GM18861 (cell line): ENCODE results near the gene INSYN1.
"Not testable (repeated sequence)": the region's sequence is repeated elsewhere in the genome, so short reads cannot be mapped to it uniquely, and the experiment has no call there.

Experiments used
- ATAC-seq: cut with Tn5 transposase; IDR thresholded peaks from one replicate; pipeline ENCODE4 v1.9.1; 2021; ENCODE audit not compliant: unreplicated experiment

Gene INSYN1

DNA sequence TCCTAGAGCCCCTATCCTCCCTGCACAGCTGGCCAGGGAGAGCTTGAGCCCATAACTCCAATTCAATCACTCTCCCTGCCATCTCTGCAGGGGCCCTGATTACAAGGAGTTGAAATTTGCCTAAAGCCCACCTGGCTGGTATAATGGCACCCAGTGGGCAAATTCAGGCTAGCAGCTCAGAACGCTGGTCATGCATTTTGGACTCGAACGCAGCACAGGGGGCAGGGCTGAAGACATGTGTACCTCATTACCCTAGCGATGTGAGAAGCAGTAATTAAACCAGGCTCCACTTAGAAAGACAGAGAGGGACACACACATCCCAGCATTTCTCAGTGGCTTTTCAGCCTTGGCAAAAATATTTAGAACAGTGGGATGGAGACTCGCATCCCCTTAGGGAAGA lies 3.2 kb downstream of the INSYN1 start:
- no peak for ATAC-seq

DNA sequence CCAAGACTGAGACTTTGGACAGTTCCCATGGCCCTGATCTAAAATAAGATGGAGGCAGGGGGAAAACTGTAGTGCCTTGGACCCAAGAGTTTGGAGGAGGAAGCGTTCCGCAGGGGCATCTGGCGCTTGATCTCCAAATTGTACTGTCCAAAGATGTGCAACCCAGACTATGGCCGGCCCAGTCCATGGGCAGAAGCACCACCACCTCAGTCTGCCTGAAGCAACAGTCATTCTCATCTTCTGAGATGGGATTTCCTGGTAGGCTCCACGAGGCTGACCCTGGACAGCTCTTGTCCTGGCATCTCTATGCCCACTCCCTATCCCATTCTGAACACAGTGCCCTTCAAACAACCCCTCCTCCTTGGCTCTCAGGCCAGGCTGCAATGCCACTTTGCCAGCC lies 3.6 kb downstream of the INSYN1 start:
- no peak for ATAC-seq

DNA sequence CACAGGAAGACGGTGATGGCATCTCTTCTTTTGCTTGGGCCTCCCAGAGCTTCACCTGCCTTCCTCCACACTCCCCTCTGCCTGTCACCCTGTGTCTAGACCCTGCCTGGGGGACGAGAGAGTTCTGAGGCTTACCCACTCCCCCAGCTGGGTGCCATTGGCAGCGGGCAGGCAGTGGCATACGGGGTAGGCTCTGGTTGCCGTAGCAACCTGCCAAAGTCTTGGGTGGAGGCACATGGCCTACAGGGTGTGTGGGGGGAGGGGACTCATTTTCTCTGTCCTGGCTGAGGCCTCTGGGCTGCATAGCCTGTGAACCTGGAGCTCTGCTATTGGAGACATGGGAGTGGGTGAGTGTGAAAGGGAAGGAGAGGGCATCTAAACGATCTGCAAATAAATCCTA lies 4.4 kb downstream of the INSYN1 start:
- ATAC-seq: no peak

DNA sequence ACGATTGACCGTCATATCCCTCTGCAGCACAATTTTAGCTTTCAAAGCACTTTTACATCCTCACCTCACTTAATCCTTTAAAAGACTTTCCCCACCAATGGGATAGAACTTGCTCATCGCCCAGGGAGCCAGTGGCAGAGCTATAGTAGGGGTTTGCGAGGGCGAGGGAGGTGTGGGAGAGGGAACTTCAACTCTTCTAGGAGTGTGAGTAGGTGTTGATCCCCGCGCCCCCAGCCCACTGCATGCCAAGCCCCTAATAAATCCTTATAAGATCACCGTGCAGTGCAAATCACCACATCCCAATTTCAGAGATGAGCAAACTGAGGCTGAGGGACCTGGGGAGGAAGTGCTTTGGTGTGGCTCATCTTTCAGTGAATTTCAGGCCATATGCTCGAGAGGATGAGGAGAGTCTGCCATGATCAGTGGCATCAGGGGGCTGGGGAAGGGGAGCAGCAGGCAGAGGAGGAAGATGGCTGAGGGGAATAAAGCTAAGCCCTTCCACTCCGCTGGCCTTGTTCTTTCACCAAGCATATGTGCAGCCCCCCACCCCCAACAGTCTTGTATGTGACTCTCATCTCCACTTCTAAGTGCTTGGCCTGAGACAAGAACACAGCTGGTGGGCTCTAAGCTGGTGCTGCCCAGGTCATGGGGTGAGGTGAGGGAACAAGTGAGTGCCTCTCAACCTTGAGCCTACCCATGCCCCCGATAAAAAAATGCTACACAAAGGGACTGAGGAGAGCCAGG lies 5.1 kb downstream of the INSYN1 start:
- ATAC-seq: no peak

DNA sequence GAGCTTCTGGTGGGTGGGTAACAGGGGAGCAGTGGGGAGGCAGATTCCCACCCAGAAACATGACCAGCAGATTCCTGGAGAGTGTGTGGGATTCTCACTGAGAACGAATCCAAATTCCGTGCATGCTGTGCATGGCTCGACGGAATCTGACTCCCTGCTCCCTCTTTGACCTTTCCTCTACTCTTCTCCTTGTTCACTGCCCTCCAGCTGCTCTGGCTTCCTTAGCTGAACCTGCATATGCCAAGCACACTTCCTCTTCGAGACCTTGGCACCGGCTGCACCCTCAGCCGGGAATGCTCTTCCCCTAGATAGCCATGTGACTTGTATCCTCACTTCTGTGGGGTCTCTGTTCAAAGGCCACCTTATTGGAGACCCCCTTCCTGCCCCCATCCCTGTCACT lies 6.3 kb downstream of the INSYN1 start:
- ATAC-seq: no peak

DNA sequence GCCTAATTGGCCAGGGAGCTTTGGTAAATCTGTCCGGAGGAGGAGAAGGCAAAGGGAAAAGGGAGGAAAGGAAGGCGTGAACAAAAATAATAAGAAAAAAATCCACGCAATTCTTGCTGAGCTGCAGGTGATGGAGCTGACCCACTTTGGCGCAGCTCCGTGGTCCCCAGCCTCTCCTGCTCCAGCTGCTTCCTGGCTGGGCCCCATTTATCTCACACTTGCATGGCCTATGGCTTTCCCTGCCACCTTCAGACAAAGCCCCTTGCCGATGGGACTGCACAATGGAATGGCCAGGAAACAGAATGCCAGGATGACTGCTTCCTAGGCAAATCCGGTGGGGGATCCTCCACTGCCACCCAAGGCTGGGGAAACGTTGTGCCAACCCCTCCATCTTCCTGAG lies 6.9 kb downstream of the INSYN1 start:
- no peak for ATAC-seq

DNA sequence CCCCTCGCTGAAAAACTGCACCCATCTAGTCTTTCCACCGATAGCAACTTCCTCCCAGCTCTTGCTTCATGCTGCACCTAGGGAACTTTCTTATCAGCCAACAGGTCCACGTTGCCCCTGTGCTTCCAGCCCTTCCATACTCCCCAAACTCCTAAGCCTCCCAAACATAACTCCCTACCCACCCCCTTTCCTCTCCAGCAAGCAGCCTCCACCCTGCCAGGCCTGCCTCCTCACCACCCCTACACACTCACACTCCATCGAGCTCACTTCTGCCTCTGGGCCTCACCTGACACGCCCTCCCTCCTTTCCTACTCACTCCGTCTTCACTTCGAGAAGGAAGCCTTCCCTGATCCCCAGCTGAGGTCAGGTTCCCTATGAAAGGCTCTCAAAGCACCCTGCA lies 8.1 kb downstream of the INSYN1 start:
- ATAC-seq: no peak

DNA sequence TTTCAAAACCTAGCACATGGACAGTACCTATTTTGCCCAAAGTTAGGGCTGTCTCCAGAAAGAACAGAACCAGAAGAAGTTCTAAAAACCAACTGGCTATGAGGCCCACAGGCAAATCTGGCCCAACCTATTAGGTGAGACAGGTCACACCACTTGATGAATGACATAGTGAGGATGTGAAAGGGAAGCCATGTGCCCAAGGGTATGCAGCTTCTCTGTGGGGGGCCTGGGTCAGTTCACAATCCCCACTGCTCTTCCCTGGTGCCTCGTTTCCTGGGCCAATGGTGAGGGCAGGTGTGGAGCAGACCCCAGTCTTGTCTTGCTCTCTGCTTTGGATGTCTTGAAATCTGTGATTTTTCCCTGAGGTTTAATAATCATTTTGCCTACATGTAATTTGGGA lies 8.9 kb downstream of the INSYN1 start:
- ATAC-seq: no peak

DNA sequence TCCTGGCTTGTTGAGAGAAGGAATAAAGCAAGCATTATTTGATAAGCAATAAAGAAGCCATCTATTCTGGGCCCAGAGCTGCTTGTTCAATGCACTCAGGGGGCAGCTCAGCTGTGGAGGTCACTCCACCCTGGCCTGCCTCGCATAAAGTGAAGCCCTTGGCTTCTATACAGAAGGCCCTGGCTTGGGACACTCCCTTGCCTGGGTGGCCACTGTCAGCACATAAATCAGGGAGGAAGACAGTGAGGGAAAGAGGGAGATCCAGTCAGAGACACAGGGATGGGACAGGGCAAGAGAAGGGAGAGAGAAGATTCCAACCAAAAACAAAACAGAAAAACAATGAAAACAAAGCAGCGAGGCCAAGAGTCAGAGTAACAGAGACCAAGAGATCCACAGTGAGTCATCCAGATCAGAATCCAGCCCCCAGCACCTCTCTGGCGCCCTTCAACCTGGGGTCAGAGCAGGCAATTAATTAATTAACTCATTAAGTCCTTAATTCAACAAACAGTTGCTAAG lies 11.8 kb downstream of the INSYN1 start:
- no peak for ATAC-seq

DNA sequence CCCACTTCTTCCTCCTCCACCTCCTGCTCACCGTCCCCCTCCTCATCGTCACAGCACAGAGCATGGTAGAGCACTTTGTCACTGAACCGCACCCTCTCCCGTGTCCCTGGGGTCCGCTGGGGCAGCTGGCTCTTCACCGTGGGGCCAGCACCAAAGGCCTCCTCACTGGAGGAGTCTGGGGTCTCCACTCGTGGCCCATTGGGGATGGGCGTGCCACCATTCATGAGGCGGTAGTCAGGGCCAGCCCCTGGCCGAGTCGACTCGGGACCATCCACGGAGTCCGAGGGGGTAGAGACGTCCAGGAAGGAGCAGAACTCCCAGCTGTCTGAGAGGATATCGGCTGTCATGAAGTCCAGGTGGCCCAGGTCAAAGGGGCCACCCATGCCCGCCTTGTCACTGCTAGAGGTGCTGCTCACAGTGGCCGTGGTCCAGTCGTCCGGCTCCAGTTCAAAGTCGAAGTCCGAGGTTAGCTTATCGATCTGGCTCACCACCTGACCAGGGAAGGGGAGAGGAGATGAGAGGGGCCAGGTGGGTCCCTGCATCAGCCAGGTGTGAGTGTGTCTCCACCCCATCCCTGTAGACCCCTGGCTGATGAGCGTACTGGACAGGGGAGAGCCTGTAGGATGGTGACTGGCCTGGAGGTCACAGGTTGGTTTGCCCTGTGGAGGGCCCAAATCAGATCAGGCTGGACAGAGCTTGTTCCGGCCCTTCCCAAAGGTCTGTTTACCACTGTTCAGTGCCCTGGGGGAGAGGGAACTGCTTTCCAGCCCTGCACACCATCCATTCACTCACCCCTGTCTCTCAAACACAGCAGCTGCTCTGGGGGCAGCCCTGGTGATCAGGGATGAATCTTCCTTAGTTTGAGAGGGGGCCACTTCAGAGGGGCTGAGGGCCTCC lies 12.8 kb downstream of the INSYN1 start:
- ATAC-seq: no peak

DNA sequence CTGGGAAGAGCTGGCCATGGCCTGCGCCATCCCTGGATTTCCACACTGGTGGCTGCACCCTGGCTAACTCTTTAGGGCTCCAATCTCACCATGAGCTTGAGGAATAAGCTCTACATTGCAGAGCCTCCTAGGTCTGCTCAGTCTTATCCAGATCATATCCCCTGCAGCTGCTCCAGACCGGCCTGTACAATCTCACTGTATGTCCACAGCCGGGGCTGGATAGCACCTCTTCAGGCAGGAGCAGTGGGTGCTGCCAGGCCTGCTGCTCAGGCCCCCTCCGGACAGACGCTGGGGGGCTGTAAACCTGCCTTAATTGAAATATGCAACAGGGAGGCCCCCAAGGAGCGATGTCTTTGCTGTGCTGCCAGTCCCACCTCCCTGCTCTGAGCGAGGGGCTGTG lies 15.6 kb downstream of the INSYN1 start:
- no peak for ATAC-seq

DNA sequence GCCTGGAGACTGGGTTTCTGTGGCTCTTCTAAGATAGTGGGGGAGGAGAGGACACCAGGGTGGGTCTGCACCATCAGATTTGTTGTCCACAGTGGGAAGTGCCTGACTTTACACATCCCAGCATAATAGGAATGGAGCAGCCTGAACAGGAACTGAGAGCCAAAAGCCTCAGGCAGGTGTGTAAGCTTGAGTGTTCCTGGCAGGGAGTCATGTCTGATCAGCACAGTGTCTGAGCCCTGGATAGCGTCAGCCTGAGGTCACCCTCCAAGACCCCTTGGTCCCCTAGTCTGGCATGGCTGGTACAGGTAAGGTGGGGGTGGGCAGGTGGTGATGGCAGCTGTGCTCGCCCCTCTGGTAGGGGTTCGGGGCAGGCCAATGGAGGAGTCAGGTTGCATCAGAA lies 20.2 kb downstream of the INSYN1 start:
- no peak for ATAC-seq

DNA sequence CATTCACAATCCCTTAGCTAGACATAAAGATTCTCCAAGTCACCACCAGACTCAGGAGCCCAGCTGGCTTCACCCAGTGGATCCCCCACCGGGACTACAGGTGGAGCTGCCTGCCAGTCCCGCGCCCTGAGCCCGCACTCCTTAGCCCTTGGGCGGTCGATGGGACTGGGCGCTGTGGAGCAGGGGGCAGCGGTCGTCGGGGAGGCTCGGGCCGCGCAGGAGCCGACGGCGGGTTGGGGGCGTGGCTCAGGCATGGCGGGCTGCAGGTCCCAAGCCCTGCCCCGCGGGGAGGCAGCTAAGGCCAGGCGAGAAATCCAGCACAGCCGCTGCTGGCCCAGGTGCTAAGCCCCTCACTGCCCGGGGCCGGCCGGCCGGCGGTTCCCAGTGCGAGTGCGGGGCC lies 21.1 kb downstream of the INSYN1 start:
- ATAC-seq: not testable (repeated sequence)

DNA sequence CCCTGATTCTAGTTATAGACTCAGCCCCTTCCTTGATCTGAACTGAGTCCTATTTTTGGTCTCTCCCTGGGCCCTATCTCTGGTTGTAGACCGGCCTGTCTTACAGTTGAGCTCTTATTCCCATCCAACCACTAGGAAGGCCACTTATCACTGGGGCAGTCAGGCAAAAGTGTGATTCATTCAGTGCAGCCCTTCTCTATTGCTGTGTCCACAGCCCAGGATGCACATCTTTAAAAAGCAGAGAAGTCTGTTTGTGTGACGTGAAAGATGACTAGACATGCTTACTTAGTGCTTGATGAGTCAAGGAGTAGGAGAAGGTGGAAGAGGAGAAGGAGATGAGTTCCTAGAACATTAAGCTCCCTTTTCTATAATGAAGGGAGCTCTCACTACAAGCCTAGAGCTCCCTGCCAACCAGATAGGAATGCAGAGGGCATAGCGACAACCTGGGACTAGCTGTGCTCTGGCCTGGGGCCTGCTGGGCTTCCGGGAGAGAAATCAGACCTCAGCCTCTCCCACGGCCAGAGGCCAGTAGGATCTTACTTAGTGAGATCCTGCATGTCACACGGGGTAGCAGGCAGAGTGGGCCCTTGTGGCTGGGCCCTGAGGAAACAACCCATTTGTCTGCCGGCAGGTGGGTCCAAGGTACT lies 25.7 kb downstream of the INSYN1 start:
- ATAC-seq: no peak

DNA sequence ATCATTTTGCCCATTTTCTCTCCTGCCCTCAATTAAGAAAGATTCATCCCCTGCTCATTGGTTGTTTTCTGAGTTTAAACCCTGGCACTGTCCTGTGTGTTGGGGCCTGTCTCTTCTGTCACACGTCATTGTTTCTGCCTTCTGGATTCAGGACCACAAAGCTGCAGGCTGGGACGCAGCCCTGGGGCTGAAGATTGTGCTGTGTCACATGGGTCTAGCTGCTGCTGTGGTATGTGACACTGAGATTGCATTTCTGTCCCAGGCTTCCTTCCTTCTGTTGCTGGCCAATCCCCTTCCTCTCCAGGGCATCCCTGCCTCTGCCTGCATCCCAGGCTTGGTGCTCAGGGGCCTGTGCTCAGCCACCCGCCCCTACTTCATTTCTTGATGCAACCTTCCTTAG lies 28.9 kb downstream of the INSYN1 start:
- no peak for ATAC-seq

DNA sequence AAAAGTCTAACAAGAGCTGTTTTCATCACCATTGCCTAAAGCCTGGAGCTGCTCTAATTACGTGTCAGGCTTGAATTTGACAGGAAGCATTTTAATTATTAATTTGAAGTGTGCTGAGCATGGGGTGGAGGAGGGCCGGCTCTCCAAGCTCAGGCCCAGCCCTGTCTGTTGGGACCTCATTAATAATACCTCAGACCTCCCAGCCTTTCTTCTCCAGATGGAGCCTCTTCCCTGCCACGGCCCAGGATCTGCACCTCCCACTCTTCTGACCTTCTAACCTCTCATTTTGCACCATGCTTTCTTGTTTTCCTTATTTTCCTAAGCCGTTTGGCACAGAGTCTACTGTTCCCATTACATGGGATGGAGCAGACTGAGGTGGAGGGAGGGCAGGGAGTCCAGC lies 30.0 kb downstream of the INSYN1 start:
- ATAC-seq: no peak

DNA sequence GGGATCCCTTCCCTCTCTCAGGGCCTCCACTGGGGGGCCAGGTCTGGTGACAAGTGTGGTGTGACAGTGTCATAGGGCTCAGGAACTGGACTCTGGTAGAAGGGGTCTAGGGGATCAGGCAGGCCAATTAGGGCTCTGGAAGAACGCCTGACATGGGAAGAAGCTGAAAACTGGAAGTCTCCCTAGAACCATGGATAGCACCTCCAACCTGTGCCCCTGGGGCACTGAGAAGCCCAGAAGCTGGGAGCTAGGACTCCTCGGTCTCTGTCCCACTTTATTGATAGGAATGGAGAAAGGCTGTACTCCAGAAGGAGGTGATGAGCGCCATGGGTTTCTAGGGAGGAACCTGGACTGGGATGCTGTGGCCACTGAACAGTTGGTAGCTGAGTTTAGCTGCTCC lies 30.7 kb downstream of the INSYN1 start:
- no peak for ATAC-seq

DNA sequence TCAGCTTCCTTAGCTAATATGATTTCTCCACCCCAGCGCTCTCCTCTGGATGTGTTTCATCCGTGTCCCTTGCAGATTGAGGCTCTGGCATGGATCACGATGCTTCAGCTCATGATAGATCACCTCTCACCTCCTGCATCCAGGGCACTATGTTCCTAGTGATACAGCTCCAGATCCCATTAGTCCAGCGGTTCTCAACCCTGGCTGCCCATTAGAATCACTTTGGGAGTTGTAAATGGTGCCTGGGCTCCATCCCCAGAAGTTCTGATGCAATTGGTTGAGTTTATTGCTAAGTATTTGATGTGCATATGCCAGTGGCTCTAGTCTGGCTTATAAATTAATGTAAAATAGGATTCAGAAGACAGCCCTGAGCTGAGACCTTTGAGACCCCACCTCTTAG lies 34.5 kb downstream of the INSYN1 start:
- ATAC-seq: no peak

DNA sequence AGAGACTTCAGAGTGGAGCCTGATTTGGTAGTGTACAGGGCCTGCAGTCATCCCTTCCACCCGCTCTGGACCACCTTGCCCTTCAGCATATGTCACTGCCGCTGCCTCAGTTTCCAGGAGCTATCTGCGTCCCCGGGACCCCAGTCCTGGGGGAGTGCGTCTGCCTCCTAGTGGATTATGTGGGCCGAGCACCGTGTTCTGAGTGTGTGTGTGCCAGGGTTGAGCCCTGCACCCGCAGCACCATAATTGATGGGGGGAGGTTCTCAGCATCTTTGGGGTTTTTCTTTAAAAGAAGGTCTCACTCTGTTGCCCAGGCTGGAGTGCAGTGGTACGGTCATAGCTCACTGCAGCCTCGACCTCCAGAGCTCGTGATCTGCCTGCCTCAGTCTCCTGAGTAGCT lies 35.3 kb downstream of the INSYN1 start:
- ATAC-seq: no peak

DNA sequence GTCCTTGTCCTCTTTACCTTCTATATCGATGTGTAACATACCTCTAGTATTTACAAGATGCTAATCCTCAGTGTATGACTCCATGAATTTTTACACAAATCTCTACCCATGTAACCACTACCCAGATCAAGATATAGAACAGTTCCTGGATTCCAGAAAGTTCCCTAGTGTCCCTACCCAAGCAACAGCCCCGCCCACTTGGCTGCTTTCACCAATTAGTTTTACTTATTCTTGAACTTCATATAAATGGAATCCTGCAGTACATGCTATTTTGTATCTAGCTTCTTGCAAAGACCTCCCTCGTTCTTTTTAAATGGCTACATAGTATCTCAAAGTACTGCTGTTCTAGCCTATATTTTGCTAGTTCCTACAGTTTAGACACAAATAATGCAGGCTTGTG lies 35.9 kb downstream of the INSYN1 start:
- no peak for ATAC-seq

DNA sequence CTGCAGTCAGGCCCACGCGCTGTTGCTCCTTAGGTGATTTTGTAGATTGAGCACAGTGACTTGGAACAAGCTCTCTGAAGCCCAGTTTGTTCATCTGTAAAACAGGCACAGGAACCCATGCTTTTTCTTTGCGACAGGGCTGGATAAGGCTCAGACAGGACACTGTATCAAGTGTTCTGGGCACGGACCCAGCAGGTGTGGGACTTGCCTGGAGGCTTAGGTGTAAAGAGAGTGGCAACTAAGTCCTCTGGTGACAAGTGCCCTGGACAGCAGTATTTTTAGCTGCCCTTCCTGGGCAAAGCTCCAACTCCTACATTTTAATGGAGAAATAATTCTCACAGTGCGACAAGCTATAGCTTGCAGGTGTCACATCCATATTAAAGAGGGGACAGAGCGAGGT lies 36.7 kb downstream of the INSYN1 start:
- ATAC-seq: no peak

DNA sequence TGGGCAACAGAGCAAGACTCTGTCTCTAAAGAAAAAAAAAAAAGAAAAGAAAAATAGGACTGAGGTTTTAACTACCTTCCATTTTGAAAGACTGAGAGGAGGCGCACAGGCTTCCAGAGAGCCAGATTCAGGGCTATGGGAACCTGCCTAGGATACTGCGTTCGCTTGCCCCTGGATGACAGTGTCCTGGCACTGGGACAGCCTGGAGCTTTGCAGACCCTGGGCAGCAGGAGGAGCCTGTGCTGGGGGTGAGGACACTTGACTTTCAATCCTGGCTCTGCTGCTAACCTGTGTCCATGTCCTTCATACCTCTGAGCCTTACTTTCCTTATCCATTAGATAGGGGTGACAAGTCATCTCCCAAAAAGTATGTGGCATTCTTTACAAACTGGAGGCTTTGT lies 37.7 kb downstream of the INSYN1 start:
- no peak for ATAC-seq
